Mesendoderm (in vitro differentiated cells): ENCODE data around the gene HSPA14.
A peak's percentile ranks its signal among the peaks of the same experiment; 100 is the strongest.

Experiments used
- DNase-seq: peaks from one replicate; pipeline ENCODE4 v3.0.0; 2013
- H2AK5ac ChIP-seq: 2 replicates; pipeline ENCODE4 v1.6.1; 2013; ENCODE audit warnings: low read length, inconsistent platforms
- H2BK120ac ChIP-seq: 2 replicates; pipeline ENCODE4 v1.6.1; 2013; ENCODE audit warnings: low read depth, mild to moderate bottlenecking, low read length, moderate library complexity, mixed read lengths
- H2BK15ac ChIP-seq: replicated peaks from 2 replicates; pipeline ENCODE4 v1.6.1; 2013; ENCODE audit warnings: low read depth, mild to moderate bottlenecking, moderate library complexity
- H2BK5ac ChIP-seq: 2 replicates; pipeline ENCODE4 v1.6.1; 2013; ENCODE audit warnings: low read length, inconsistent platforms
- H3K18ac ChIP-seq: 2 replicates; pipeline ENCODE4 v1.6.1; 2013; ENCODE audit warnings: mild to moderate bottlenecking, low read length, mixed read lengths
- H3K23ac ChIP-seq: one replicate; pipeline ENCODE4 v1.6.1; 2013; ENCODE audit warnings: low read length
- H3K27ac ChIP-seq: 2 replicates; pipeline ENCODE4 v1.5.1; 2013; ENCODE audit warnings: low read depth, mild to moderate bottlenecking, inconsistent platforms, low read length, moderate library complexity
- H3K27me3 ChIP-seq: 2 replicates; pipeline ENCODE4 v1.6.1; 2013; ENCODE audit warnings: low read length, control low read depth, mild to moderate bottlenecking, inconsistent platforms; ENCODE audit not compliant: insufficient read depth, poor library complexity
- H3K36me3 ChIP-seq: 2 replicates; pipeline ENCODE4 v1.6.1; 2013; ENCODE audit warnings: low read length, inconsistent platforms; ENCODE audit not compliant: control insufficient read depth, insufficient read depth
- H3K4ac ChIP-seq: one replicate; pipeline ENCODE4 v1.6.1; 2013; ENCODE audit warnings: low read depth, mild to moderate bottlenecking, low read length, moderate library complexity
- H3K4me1 ChIP-seq: 2 replicates; pipeline ENCODE4 v1.6.1; 2013; ENCODE audit warnings: low read depth, low read length, inconsistent platforms; ENCODE audit not compliant: control insufficient read depth
- H3K4me2 ChIP-seq: 2 replicates; pipeline ENCODE4 v1.6.1; 2013; ENCODE audit warnings: low read length
- H3K4me3 ChIP-seq: 2 replicates; pipeline ENCODE4 v1.5.1; 2013; ENCODE audit warnings: mild to moderate bottlenecking, low read length
- H3K56ac ChIP-seq: one replicate; pipeline ENCODE4 v1.6.1; 2013; ENCODE audit warnings: low read length
- H3K79me1 ChIP-seq: 2 replicates; pipeline ENCODE4 v1.6.1; 2013; ENCODE audit warnings: low read length, inconsistent platforms
- H3K79me2 ChIP-seq: 2 replicates; pipeline ENCODE4 v1.6.1; 2013; ENCODE audit warnings: mild to moderate bottlenecking, low read length; ENCODE audit not compliant: control insufficient read depth, insufficient read depth
- H3K9ac ChIP-seq: 2 replicates; pipeline ENCODE4 v1.6.1; 2013; ENCODE audit warnings: low read length, inconsistent platforms
- H4K5ac ChIP-seq: one replicate; pipeline ENCODE4 v1.6.1; 2013; ENCODE audit warnings: low read length
- H4K8ac ChIP-seq: one replicate; pipeline ENCODE4 v1.6.1; 2013; ENCODE audit warnings: low read depth, mild to moderate bottlenecking, control low read depth, low read length, moderate library complexity
- WGBS: extraction: QIAGEN DNeasy Blood & Tissue Kit; methylation state at CpG from one replicate; pipeline ENCODE4 v1.1.7; 2013; ENCODE audit warnings: low lambda C conversion rate, missing lambda C conversion rate; ENCODE audit not compliant: insufficient coverage; ENCODE audit errors: extremely low coverage; 5-methylcytosine and 5-hydroxymethylcytosine counted together

HSPA14 gene

DNA sequence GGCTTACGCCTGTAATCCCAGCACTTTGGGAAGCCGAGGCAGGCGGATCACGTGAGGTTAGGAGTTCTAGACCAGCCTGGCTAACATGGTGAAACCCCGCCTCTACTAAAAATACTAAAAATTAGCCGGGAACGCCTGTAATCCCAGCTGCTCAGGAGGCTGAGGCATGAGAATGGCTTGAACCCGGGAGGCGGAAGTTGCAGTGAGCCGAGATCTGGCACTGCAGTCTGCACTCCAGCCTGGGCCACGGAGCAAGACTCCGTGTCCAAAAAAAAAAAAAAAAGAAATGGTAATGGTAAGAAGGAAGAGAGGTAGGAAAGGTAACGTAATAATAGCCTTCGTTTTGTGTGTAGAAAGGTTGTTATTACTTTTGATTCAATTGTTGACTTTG is 1.2 kb downstream of the HSPA14 start:
- no peak overlapping the region for H2BK15ac ChIP-seq

DNA sequence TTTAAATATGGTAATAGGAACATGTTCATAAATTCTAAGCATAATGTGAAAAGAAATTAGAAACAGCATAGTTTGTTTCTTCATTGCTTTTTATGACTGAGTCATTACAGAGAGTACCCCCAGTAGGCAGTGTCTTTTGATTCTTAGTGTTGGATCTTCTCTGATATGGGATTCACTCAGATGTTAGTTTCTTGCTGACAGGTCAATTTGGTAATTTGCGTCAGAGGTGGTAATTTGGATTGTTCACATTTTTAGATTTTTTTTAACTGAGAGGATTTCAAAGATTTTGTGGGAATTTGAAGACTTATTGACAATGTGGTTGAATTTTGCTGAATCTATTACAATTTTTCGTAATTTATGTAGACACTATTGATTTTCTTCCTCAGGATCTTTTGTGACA is 2.1 kb downstream of the HSPA14 start:
- H2BK15ac ChIP-seq: no peak overlapping the region
- H3K18ac ChIP-seq: no peak overlapping the region
- H3K4me1 ChIP-seq: no peaks in the 10 kb centered on the region
- no peaks in the 10 kb centered on the region for H3K27me3 ChIP-seq
- H3K4me3 ChIP-seq: no peak overlapping the region
- H3K4me2 ChIP-seq: no peak overlapping the region
- H2BK120ac ChIP-seq: no peak overlapping the region
- no peak overlapping the region for H2BK5ac ChIP-seq
- peaks cover 18% of the 10 kb centered on the region for H3K79me2 ChIP-seq
- H4K8ac ChIP-seq: no peak overlapping the region
- no peak overlapping the region for H3K23ac ChIP-seq
- no peak overlapping the region for H3K4ac ChIP-seq
- no peak overlapping the region for H3K27ac ChIP-seq
- H4K5ac ChIP-seq: no peak overlapping the region
- H3K56ac ChIP-seq: no peak overlapping the region
- H3K36me3 ChIP-seq: peaks cover 12% of the 10 kb centered on the region
- peaks cover 10% of the 10 kb centered on the region for H3K79me1 ChIP-seq
- no peak overlapping the region for H3K9ac ChIP-seq
- no peak overlapping the region for H2AK5ac ChIP-seq
- WGBS: no CpG with 5 or more reads among the region's 2 CpGs
- DNase-seq: no peak

More for the DNA sequence above, 1.2 kb downstream of the HSPA14 start:
- Histone ChIP-seq H3K23ac (no peak overlapping the region), H2AK5ac (no peak overlapping the region), H3K4me3 (peak overlapping the region; percentile 97), H3K79me2 (peaks cover 18% of the 10 kb centered on the region), H3K27ac (no peak overlapping the region), H3K4ac (no peak overlapping the region), H4K8ac (no peak overlapping the region), H3K4me1 (peaks cover 4% of the 10 kb centered on the region), H2BK120ac (no peak overlapping the region), H3K9ac (peak overlapping the region; percentile 98), H3K56ac (peak overlapping the region; percentile 98), H2BK5ac (no peak overlapping the region), H3K27me3 (no peaks in the 10 kb centered on the region), H3K36me3 (peaks cover 12% of the 10 kb centered on the region), H3K4me2 (peak overlapping the region; percentile 92), H3K18ac (no peak overlapping the region), H4K5ac (no peak overlapping the region), H3K79me1 (peaks cover 10% of the 10 kb centered on the region)
- no peak for DNase-seq
- WGBS: 100% methylated on average over 2 of the region's 14 CpGs

DNA sequence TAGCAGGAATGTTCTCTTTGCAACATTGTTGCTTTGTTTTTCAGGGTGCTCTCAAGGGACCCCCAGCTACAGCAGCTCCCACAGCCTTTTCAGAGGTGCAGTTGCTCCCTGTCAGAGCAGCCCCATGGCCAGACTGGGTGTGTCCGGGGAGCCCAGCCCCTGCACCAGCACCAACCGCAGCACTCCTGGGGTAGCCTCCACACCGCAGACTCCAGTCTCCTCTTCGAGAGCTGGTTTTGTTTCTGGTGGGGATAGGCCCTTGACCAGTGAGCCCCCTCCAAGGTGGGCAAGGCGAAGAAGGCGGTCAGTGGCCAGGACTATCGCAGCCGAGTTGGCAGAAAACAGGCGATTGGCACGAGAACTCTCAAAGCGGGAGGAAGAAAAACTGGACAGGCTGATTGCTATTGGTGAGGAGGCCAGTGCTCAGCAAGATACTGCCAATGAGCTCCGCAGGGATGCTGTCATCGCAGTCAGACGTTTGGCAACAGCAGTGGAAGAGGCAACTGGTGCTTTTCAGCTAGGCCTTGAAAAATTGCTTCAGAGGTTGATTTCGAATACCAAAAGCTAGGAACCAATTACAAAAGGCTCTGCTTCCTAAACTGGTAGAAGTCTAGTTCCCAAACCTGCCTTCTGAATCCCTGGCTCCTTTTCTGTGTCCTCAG is 5.4 kb downstream of the HSPA14 start:
- Histone ChIP-seq H2BK15ac (no peak overlapping the region), H3K36me3 (peaks cover 12% of the 10 kb centered on the region), H3K27me3 (no peaks in the 10 kb centered on the region), H2AK5ac (no peak overlapping the region), H3K79me2 (peaks cover 15% of the 10 kb centered on the region), H3K9ac (no peak overlapping the region), H2BK5ac (no peak overlapping the region), H3K23ac (no peak overlapping the region), H3K56ac (no peak overlapping the region), H2BK120ac (no peak overlapping the region), H3K27ac (no peak overlapping the region), H3K18ac (no peak overlapping the region), H3K4me1 (no peaks in the 10 kb centered on the region), H4K8ac (no peak overlapping the region), H3K4me2 (no peak overlapping the region), H3K4me3 (no peak overlapping the region), H3K79me1 (peaks cover 11% of the 10 kb centered on the region), H4K5ac (no peak overlapping the region), H3K4ac (no peak overlapping the region)
- no CpG with 5 or more reads among the region's 15 CpGs for WGBS
- no peak for DNase-seq

DNA sequence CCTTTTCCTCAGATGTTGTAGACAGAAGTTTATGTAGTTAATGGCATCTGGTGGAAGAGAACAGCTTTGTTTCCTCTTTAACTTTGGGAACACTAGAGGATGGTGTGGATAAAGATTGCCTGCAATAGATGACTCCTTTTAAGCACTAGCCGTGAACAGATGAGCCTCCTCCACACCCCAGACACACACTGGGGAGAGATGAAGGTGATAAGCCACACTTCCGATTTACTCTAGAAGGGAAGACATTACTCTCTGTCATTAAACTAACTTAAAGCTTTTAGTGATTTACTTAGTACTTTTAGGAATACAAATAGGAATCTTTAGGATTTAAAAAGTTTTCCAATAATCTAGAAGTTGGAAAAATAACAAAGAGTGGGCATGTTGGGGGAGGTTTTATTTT is 6.8 kb downstream of the HSPA14 start:
- DNase-seq: no peak
- no peak overlapping the region for H4K5ac ChIP-seq
- H2BK120ac ChIP-seq: no peak overlapping the region
- no peaks in the 10 kb centered on the region for H3K27me3 ChIP-seq
- no peak overlapping the region for H3K18ac ChIP-seq
- no peak overlapping the region for H3K23ac ChIP-seq
- no peak overlapping the region for H3K4ac ChIP-seq
- no peak overlapping the region for H3K56ac ChIP-seq
- no peak overlapping the region for H3K9ac ChIP-seq
- no peak overlapping the region for H2BK5ac ChIP-seq
- H4K8ac ChIP-seq: no peak overlapping the region
- H3K4me1 ChIP-seq: no peaks in the 10 kb centered on the region
- no peak overlapping the region for H3K4me3 ChIP-seq
- H2AK5ac ChIP-seq: no peak overlapping the region
- no peak overlapping the region for H3K4me2 ChIP-seq
- H3K36me3 ChIP-seq: peaks cover 12% of the 10 kb centered on the region
- H3K79me1 ChIP-seq: peaks cover 8% of the 10 kb centered on the region
- H3K27ac ChIP-seq: no peak overlapping the region
- WGBS: no CpG with 5 or more reads among the region's 2 CpGs
- H2BK15ac ChIP-seq: no peak overlapping the region
- H3K79me2 ChIP-seq: peaks cover 2% of the 10 kb centered on the region

DNA sequence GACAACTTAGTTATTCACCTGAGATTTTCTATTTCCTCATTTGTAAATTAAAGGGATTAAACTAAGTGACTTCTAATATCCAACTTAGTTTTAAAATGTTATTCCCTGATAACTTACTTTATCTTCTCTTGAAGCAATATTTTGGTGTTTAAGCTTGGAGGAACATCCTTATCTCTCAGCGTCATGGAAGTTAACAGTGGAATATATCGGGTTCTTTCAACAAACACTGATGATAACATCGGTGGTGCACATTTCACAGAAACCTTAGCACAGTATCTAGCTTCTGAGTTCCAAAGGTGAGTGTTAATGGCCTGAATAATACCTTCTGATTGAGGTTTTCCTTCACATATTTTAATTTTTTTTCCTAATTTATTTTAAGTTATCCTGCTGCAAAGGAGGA is 14.1 kb downstream of the HSPA14 start:
- Histone ChIP-seq H3K27ac (no peak overlapping the region), H3K56ac (no peak overlapping the region), H3K4me1 (no peaks in the 10 kb centered on the region), H2BK5ac (no peak overlapping the region), H2BK15ac (no peak overlapping the region), H3K36me3 (no peaks in the 10 kb centered on the region), H4K5ac (no peak overlapping the region), H3K9ac (no peak overlapping the region), H3K23ac (no peak overlapping the region), H3K4ac (no peak overlapping the region), H3K18ac (no peak overlapping the region), H2AK5ac (no peak overlapping the region), H3K27me3 (no peaks in the 10 kb centered on the region), H3K79me2 (no peaks in the 10 kb centered on the region), H4K8ac (no peak overlapping the region), H2BK120ac (no peak overlapping the region), H3K4me3 (no peak overlapping the region), H3K79me1 (no peaks in the 10 kb centered on the region), H3K4me2 (no peak overlapping the region)
- no peak for DNase-seq
- no CpG with 5 or more reads among the region's 3 CpGs for WGBS

DNA sequence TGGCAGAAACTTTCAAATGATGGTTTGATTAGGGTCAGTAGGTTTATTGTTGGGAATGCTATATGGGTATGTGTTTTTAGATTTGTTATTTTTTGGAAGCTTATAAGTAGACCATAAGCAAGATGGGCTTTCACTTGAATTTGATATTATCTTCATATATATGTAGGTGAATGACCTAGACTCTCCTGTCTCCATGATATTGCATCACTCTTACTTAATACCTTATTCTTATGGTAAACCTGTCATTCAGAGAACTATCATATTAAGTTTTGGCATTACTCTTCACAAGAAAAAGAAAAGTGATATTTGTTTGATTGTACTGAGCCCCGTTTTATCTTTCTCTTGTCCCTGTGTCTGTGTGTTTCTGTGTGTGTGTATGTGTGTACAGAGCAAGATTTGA is 17.3 kb downstream of the HSPA14 start:
- Histone ChIP-seq H2BK5ac (no peak overlapping the region), H4K5ac (no peak overlapping the region), H2AK5ac (no peak overlapping the region), H3K27ac (no peak overlapping the region), H3K27me3 (no peaks in the 10 kb centered on the region), H2BK15ac (no peak overlapping the region), H3K36me3 (no peaks in the 10 kb centered on the region), H3K18ac (no peak overlapping the region), H3K23ac (no peak overlapping the region), H3K9ac (no peak overlapping the region), H3K4ac (no peak overlapping the region), H2BK120ac (no peak overlapping the region), H3K79me1 (no peaks in the 10 kb centered on the region), H4K8ac (no peak overlapping the region), H3K56ac (no peak overlapping the region), H3K4me3 (no peak overlapping the region), H3K4me1 (no peaks in the 10 kb centered on the region), H3K4me2 (no peak overlapping the region), H3K79me2 (no peaks in the 10 kb centered on the region)
- no CpG with 5 or more reads among the region's 1 CpG for WGBS
- DNase-seq: no peak
